ENCODE results near the gene TRAF7.
"Not testable (repeated sequence)": the region's sequence is repeated elsewhere in the genome, so short reads cannot be mapped to it uniquely, and the experiment has no call there.

DNA sequence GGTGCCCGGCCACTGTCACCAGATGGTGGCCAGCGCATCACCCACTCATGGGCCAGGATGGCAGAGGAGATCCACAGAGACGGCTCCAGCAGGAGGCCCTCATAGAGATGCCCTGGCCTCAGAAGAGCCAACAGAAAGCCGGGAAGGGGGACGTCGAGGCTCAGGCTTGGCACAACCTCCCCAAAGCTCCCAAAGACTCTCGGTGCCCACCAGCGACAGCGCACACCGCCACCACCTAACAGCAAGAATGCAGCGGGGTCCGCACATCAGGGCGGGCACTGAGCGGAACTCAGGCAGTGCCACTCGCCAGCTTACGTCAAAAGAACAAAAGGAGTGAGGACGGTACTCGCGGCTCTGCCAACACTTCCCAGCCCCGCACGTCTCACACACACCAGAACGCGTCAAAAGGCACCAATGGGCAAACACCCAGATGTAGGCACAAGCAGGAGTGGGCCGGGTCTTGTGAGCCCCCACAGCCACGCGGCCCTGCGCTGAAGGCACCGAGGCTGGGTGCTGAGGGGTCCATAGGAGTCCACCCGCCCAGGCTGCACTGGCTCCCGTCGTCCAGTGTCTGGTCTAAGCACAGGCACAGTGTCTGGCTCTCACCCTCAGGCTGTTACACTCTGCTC, 28.5 kb upstream of the TRAF7 start:
- TF ChIP-seq, protein P1, sequence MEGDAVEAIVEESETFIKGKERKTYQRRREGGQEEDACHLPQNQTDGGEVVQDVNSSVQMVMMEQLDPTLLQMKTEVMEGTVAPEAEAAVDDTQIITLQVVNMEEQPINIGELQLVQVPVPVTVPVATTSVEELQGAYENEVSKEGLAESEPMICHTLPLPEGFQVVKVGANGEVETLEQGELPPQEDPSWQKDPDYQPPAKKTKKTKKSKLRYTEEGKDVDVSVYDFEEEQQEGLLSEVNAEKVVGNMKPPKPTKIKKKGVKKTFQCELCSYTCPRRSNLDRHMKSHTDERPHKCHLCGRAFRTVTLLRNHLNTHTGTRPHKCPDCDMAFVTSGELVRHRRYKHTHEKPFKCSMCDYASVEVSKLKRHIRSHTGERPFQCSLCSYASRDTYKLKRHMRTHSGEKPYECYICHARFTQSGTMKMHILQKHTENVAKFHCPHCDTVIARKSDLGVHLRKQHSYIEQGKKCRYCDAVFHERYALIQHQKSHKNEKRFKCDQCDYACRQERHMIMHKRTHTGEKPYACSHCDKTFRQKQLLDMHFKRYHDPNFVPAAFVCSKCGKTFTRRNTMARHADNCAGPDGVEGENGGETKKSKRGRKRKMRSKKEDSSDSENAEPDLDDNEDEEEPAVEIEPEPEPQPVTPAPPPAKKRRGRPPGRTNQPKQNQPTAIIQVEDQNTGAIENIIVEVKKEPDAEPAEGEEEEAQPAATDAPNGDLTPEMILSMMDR (IDR thresholded peaks at IDR 0.05) = not testable (repeated sequence)
- TF ChIP-seq POLR2A (IDR thresholded peaks at IDR 0.05) = not testable (repeated sequence)

Data from Peyer's patch (tissue), 4 donors.